Measurements from ENCODE around the gene LYPD1. TPM values are rescaled to one million over a fixed set of nuclear protein-coding genes. Genes with fewer than 3 reads are reported as not detected.

The LYPD1 gene
- total RNA-seq, 1 experiment from 2014 or later = 13.8 TPM

- POLR2A ChIA-PET (ENCODE audit: low non-redundant PET) = no interaction called here
- no peaks in the 10 kb centered on the region for H3K36me3 ChIP-seq (ENCODE audit: insufficient read depth, low read length, poor library complexity, severe bottlenecking)
- H3K4me3 ChIP-seq (ENCODE audit: low read depth, low read length, poor library complexity, severe bottlenecking) = no peak overlapping the region
- TF ChIP-seq EZH2 (IDR thresholded peaks at IDR 0.05; ENCODE audit: borderline replicate concordance, low read depth, low read length, poor library complexity, severe bottlenecking) (no peak), CTCF (conservative IDR thresholded peaks at IDR 0.05; ENCODE audit: low read depth, low read length) (no peak)
- peaks cover 8% of the 10 kb centered on the region for H3K27me3 ChIP-seq (replicated peaks; ENCODE audit: insufficient read depth, low read depth, low read length, poor library complexity)
- DNase-seq (ENCODE audit: low spot score) = no peak
- intact Hi-C loops (cut with micrococcal nuclease; ENCODE audit: unreplicated experiment) = no loop called here
- H3K9me3 ChIP-seq (ENCODE audit: low read depth, low read length, poor library complexity, severe bottlenecking) = no peaks in the 10 kb centered on the region
- no TSS peak for BruUV-seq (replicated peaks)
- CTCF ChIA-PET = no interaction called here
- no peak overlapping the region for H3K27ac ChIP-seq (ENCODE audit: low read depth, low read length, poor library complexity, severe bottlenecking)
- H3K4me1 ChIP-seq (ENCODE audit: insufficient read depth, low read length, poor library complexity, severe bottlenecking) = no peaks in the 10 kb centered on the region
Measured at GRCh38 chr2:132599556-132599955, 70.4 kb downstream of the LYPD1 start.

GRCh38 chr2:132598536-132598935 is 71.5 kb downstream of the LYPD1 start:
- Histone ChIP-seq H3K27ac (ENCODE audit: low read depth, low read length, poor library complexity, severe bottlenecking) (no peak overlapping the region), H3K27me3 (replicated peaks; ENCODE audit: insufficient read depth, low read depth, low read length, poor library complexity) (peaks cover 8% of the 10 kb centered on the region), H3K4me3 (ENCODE audit: low read depth, low read length, poor library complexity, severe bottlenecking) (no peak overlapping the region), H3K9me3 (ENCODE audit: low read depth, low read length, poor library complexity, severe bottlenecking) (no peaks in the 10 kb centered on the region), H3K4me1 (ENCODE audit: insufficient read depth, low read length, poor library complexity, severe bottlenecking) (no peaks in the 10 kb centered on the region), H3K36me3 (ENCODE audit: insufficient read depth, low read length, poor library complexity, severe bottlenecking) (no peaks in the 10 kb centered on the region)
- no peak for DNase-seq (ENCODE audit: low spot score)
- BruUV-seq (replicated peaks) = no TSS peak
- ChIA-PET POLR2A (ENCODE audit: low non-redundant PET) (no interaction called here), CTCF (no interaction called here)
- no peak for TF ChIP-seq EZH2 (IDR thresholded peaks at IDR 0.05; ENCODE audit: borderline replicate concordance, low read depth, low read length, poor library complexity, severe bottlenecking)
- TF ChIP-seq CTCF (conservative IDR thresholded peaks at IDR 0.05; ENCODE audit: low read depth, low read length) = no peak
- intact Hi-C loops (cut with micrococcal nuclease; ENCODE audit: unreplicated experiment) = no loop called here

GRCh38 chr2:132597831-132598230 is 72.2 kb downstream of the LYPD1 start:
- H3K27me3 ChIP-seq (replicated peaks; ENCODE audit: insufficient read depth, low read depth, low read length, poor library complexity) = peaks cover 8% of the 10 kb centered on the region
- H3K9me3 ChIP-seq (ENCODE audit: low read depth, low read length, poor library complexity, severe bottlenecking) = no peaks in the 10 kb centered on the region
- H3K4me3 ChIP-seq (ENCODE audit: low read depth, low read length, poor library complexity, severe bottlenecking) = no peak overlapping the region
- no peak for DNase-seq (ENCODE audit: low spot score)
- H3K36me3 ChIP-seq (ENCODE audit: insufficient read depth, low read length, poor library complexity, severe bottlenecking) = no peaks in the 10 kb centered on the region
- TF ChIP-seq EZH2 (IDR thresholded peaks at IDR 0.05; ENCODE audit: borderline replicate concordance, low read depth, low read length, poor library complexity, severe bottlenecking) = no peak
- no peak for TF ChIP-seq CTCF (conservative IDR thresholded peaks at IDR 0.05; ENCODE audit: low read depth, low read length)
- ChIA-PET CTCF (no interaction called here), POLR2A (ENCODE audit: low non-redundant PET) (no interaction called here)
- H3K27ac ChIP-seq (ENCODE audit: low read depth, low read length, poor library complexity, severe bottlenecking) = no peak overlapping the region
- no TSS peak for BruUV-seq (replicated peaks)
- H3K4me1 ChIP-seq (ENCODE audit: insufficient read depth, low read length, poor library complexity, severe bottlenecking) = no peaks in the 10 kb centered on the region
- intact Hi-C loops (cut with micrococcal nuclease; ENCODE audit: unreplicated experiment) = no loop called here

All from A673 (cell line).